ENCODE measurements around the gene TBC1D22A.
A peak's percentile ranks its signal among the peaks of the same experiment; 100 is the strongest.
"Not testable (repeated sequence)": the region's sequence is repeated elsewhere in the genome, so short reads cannot be mapped to it uniquely, and the experiment has no call there.

Gene TBC1D22A, protein sequence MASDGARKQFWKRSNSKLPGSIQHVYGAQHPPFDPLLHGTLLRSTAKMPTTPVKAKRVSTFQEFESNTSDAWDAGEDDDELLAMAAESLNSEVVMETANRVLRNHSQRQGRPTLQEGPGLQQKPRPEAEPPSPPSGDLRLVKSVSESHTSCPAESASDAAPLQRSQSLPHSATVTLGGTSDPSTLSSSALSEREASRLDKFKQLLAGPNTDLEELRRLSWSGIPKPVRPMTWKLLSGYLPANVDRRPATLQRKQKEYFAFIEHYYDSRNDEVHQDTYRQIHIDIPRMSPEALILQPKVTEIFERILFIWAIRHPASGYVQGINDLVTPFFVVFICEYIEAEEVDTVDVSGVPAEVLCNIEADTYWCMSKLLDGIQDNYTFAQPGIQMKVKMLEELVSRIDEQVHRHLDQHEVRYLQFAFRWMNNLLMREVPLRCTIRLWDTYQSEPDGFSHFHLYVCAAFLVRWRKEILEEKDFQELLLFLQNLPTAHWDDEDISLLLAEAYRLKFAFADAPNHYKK

DNA sequence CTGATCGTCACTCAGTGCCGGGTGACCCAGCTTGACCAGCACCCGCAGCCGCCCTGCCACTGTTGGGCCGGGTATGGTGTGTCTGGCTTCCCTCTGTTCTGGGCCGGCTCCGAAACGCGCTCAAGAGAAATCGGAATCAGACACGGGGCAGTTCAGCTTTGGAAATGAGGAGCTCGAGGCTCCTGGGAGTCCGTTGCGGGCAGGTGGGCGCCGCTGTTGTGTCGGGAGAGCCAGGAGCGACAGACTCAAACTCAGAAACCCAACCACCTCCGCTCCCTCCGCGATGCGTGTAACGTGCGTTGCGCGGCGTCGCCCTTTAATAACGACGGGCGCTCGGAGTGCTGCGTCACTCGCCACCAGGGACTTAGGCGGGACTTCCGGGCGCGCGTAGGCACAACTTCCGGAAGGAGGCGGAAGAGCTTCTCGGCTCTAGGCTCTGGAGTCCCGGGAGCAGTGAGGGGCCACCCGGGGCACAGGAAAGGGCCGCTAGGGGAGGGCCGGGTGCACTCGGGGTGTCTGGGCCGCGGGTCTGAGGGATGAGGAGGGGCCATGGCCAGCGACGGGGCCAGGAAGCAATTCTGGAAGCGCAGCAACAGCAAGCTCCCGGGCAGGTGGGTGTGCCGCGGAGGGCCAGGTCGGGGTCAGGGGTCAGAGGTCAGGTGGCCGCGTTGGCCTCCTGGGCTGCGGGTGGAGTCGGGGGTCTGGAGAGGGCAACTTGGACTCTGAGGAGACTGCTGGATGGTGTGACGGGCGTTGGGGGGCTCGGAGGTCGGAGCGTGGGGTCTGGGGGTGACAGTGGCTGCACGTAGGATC lies at the start of gene TBC1D22A:
TSS of gene TBC1D22A (plus strand) at position 413 of the 813 bp plus-strand sequence. CDS start at position 550, 137 bp downstream.
- peak; percentile 82 to 94 (median 89) for DNase-seq (ENCODE audit: low read depth in 2 of 3, low spot score in 2 of 3)

DNA sequence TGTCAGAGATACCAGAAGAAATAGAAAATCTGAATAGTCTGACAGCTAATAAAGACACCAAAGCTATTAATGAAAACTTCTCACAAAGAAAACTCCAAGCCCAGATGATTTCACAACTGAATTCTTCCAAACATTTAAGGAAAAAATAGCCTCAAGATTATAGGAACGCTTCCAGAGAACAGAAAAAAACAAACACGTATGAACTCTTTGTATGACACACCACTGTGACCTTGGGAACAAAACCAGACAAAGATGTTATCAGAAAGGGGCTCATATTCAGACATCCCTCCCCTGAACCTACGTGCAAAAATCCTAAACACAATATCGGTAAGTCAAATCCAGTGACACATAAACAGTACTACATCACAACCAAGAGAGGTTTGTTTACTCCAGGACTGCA lies 47.9 kb upstream of the TBC1D22A start:
- DNase-seq (ENCODE audit: low read depth in 2 of 3, low spot score in 2 of 3), result no peak

DNA sequence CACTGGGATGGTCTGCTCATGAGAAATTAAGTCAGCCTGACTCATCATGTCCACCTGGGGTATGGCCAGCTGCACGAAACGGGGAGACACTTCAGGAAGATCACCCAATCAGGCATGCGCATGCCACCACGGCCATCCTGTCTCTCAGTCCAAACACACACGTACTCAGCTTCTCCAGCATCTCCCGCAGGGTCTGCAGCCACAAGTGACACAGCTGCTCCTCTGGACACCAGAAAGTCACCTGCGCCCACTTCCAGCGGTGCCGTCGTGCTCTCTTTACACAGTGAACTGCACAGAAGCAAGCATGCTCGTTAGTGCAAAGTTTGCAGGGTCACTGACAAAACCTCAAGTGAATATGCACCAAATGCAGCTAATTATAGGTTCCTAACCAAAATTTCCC lies 42.5 kb upstream of the TBC1D22A start:
- DNase-seq (ENCODE audit: low read depth in 2 of 3, low spot score in 2 of 3), result no peak

DNA sequence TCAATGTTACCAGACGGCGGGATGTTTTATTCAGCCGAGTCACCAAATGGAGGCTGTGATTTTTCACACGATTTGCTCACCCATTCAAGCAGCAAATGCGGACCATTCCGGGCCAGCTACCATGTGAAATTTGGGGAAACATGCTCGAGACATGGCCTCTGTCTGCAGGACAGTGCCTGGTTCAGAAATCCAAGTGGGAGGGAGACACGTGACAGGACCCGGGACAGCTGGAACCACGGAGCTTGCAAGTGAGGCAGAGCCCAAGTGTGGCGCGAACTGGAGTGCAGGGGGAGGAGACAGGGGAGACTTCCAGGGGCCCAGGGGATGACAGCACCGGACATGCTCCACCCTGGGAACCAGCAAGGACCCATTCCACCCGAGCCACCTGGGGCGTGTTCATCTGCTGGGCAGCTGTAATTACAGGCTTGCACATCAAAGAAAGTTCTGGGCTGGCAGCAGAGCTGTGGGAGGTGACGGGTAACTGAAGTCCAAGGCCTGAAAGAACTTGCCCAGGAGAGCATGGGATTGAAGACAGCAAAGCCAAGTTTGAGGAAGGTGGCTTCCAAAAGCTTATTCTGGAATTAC lies 40.9 kb upstream of the TBC1D22A start:
- DNase-seq (ENCODE audit: low read depth in 2 of 3, low spot score in 2 of 3), result no peak

DNA sequence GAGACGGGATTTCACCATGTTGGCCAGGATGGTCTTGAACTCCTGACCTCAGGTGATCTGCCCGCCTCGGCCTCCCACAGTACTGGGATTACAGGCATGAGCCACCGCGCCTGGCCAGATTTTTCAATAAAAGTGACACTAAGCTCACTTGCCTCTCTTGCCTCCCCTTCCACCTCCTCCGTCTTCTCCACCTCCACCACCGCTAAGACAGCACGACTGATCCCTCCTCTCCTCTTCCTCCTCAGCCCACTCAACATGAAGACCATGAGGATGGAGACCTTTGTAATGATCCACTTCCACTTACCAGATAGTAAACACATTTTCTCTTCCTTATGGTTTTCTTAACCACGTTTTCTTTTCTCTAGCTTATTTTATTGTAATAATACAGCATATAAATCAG lies 38.6 kb upstream of the TBC1D22A start:
- DNase-seq (ENCODE audit: low read depth in 2 of 3, low spot score in 2 of 3), result no peak

DNA sequence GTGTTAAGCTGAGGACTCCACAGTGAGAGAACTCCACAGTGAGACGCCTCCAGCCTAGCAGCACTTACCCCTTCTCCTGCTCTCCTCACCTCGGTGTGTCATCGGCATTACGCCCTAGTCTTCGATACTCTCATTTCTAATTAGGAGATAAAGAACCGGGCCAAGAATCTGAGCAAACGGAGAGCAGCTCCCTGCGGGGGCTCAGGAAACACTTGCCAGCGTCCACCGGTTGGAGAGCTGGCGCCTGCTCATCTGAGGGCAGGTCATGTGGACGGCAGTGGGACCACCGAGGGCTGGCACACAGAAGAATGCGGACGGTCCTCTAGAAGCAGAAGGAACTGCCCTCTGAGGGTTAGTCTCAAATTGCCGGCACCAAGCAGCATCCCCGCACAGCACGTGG lies 37.4 kb upstream of the TBC1D22A start:
- no peak for DNase-seq (ENCODE audit: low read depth in 2 of 3, low spot score in 2 of 3)

DNA sequence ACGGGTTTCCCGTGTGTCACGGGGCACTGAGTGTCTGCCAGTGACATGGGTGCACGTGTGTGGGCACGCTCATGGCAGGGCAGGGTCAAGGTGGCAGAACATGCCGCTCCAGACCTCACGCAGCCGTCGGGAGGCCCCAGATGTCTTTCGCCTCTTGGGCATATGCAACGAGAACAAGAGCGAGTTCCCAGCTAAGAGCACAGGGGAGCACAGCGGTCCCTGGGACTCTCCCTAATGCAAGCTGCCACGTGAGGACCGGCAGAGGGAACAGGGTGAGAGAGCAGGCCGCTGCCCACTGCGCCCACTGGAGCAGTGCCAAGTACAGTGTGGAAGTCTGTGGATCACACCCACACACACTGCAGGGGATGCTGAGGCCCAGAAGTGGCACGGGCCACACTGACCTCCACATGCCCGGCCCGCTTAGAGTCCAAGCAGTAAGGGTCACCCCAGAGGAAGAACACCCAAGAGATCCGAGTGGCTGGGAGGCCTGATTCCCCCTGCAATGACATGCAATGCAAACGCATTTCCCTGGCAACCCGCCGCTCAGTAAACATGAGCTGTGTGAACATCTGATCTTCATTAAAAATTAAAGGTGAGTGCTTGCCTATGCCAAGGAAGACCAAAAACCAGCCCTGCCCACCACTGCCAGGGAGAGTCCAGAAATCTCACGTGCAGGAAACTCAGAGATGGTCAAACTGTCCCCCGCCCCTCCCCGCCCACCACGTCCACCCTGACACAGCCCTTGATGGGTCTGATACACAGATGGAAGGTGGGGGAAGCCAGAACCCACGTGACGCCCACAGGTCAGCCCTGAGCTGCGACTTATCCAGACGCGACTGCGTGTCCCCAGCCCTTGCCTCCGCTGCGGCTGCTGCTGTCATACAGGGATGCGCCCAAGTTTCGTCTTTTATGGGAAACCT lies 36.1 kb upstream of the TBC1D22A start:
- no peak for DNase-seq (ENCODE audit: low read depth in 2 of 3, low spot score in 2 of 3)

DNA sequence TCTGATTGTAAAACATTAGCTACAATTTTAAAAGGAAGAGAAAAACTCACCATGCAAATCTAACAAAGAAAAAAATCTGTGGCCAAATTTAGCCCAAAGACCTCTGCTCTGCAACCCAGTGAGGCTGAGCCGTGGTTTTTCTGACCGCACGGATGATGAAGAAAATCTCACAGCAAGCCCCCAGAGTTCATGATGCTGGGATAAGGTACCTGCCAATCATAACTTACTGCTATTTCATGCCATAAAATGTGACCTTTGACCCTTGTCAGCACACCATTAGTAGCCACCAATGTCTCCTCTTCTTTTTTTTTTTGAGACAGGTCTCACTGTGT lies 35.5 kb upstream of the TBC1D22A start:
- no peak for DNase-seq (ENCODE audit: low read depth in 2 of 3, low spot score in 2 of 3)

DNA sequence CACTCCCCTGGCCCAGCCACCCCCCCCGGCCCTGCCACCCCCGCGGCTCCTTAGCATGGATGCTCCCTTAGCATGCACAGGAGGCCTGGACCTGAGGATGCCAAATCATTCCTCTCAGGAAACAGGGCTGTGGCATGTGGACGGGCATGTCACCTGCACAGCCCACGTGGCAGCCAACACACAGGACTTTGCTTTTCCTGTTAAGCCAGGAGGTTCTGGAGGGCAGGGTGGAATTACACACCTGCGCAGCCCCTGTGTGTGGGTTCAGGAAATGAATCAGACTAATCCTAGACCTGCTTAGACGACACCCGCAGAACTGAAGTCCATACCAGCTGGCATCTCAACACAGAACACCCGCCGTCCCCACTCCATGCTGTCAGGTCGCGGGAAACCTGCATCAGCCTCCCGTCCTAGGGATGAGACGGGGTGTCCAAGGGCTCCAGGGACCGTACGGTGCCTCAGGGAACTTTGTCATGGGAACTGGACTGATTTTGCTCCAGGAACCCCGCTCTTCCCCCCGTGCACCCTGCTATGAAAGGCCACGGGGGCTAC lies 34.6 kb upstream of the TBC1D22A start:
- DNase-seq (ENCODE audit: low read depth in 2 of 3, low spot score in 2 of 3), result no peak

DNA sequence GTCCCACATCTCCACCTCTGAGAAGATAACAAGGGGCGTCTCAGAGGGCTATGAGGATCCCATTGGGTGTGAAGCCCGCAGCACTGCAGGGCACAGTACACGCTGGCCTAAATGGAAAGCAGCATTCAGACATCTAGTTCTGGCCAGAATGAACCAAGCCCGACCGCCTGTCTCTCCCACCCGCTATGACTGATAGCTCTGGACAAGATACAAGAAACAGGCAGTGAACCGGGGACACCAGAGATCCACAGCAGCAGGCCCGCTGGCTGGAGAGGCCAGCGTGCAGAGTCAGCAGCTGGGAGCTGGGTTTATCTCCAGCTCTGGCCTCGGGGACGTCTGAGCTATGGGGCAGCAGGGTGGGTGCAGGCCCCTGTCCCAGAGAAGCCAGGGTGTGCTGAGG lies 34.0 kb upstream of the TBC1D22A start:
- no peak for DNase-seq (ENCODE audit: low read depth in 2 of 3, low spot score in 2 of 3)

DNA sequence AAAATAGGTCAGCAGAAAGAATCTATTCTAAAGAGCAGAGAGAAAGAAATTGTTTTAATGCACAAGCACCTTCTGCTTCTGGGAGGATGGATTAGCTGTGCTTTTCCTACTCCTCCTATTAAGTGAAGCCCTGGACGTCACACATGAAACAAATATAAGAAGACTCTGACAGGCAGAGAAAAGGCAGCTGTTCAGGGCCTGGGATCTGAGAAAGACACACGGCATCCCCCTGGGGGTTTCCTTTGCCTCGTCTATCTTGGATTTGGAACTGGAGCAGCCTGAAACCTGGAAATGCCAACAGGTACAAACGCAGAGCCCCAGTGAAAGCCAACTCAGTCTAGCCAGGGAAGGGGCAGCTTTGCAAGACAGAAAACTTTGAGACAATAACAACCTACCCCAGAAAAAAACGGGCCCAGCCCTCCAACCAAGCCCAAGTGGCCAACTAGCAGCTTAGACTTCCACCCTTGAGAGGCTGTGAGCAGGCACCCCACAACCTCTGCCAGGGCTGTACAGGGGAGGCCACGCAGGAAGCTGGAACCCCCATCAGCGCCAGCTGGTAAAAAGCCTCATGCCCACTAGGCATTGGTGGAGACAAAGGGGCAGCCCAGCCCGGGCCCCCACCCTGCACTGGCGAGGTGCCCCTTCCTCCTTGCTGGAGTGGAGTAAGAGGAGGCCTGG lies 31.7 kb upstream of the TBC1D22A start:
- no peak for DNase-seq (ENCODE audit: low read depth in 2 of 3, low spot score in 2 of 3)

DNA sequence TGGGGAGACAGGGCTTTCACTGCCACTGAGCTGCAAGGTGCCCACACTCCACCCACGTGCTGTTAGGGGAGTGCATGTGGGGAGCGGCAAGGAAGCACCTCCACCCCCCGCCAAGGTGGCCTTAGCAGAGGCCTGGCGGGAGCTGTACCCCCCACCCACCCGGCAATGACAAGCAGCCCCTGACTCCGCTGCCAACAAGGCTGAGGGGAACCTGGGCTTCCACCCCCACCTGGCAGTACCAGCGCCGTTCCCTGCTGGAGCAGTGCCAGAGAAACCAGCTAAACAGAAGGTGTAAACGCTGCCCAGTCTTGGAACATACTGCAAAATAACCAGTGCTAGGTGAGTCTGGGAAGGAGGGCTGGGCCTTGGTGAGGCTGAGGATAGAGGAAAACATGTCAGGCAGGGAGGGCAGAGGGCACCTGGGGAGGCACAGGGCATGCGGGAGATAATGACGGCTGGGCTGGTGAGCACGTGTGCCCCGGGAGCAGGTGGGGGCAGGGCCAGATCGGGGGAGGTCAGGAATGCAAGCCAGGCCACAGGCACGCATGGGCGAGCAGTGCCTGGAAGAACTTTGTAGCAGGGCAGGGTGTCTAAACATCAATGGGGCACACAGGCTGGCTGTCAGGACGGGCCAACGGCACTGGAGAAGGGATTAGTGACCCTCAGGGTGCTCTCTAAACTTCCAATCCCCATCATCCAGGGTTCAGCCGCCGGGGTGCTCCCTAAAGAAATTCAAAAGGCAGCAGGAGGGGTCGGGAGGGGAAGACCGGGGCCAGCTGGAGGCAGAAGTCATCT lies 31.0 kb upstream of the TBC1D22A start:
- DNase-seq (ENCODE audit: low read depth in 2 of 3, low spot score in 2 of 3), result no peak

DNA sequence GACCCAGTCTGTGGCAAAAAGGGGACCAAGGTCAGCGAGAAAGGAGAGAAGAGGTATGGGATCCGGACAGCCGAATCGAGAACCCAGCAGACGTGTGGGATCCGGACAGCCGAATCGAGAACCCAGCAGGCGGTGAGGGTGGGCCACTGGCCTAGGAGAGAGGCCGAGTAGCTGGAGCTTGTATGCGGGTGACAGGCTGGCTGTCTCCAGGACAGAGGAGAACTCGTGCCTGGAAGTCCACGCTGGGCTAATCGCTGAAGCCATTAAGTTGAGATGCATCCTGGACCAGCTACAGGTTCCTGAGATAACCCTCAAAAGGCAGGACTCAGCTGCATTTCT lies 30.4 kb upstream of the TBC1D22A start:
- no peak for DNase-seq (ENCODE audit: low read depth in 2 of 3, low spot score in 2 of 3)

DNA sequence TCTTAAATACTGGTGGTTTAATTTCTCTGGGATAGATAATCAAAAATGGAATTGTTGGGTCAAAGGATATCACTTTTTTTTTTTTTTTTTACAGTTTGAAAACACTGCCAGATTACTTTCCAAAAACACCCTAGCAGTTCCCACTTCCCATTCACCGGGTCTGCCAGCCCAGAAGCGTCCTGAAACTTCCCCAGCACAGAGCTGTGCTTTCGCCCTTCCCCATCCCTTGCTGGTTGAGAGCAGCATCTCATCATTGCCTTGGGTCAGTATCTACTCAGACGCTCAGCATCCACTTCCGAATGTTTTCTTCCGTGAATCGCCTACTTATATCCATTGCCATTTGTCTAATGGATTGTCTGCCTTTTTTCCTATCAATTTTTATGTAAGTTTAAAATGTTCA lies 29.9 kb upstream of the TBC1D22A start:
- no peak for DNase-seq (ENCODE audit: low read depth in 2 of 3, low spot score in 2 of 3)

DNA sequence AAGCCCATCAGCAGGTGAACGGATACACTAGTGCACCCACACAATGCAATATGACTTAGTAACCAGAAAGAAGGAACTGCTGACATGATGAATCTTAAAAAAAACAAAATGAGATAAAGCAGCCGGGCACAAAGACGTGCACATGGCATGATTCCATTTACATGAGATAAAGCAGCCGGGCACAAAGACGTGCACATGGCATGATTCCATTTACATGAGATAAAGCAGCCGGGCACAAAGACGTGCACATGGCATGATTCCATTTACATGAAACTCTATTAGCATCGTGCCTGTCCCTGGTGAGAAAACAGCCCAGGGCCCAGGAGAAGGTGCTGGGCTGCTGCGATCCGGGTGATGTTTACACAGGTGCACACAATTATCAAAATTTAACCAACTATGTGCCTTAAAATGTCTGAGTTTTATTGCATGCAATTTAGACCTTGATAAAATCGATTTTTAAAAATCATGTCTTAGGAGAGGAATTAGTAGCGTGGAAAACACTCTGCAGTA lies 28.2 kb upstream of the TBC1D22A start:
- DNase-seq (ENCODE audit: low read depth in 2 of 3, low spot score in 2 of 3), result not testable (repeated sequence)

DNA sequence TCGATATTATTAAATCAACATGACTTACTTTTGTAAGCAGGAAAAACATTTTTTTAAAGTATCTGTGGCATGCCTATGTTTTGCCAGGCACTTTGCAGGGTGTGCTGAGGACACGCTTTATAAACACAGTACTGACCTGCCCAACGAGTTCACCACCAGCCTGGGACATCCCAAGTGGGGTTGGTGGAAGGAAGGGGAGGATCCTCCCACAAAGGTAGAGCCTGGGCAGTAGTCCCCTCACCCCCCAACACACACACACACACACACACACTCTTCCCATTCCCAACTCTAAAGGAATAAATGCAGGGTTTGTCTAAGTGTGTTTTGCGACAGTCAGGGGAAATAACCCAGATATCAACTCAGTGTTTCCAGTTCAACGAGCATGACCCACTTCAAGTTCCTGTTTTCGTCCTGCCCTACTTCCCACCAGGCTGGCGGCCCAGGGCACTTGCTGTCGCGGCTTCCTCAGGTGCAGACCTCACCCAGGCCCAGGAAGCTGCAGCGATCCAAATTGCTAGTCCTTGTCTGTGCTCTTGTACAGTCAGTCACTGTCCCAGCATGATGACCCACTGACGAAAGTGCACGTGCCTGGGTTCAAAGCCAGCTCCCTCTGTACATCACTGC lies 27.5 kb upstream of the TBC1D22A start:
- peak in 1 of 3 experiments; percentile 17 for DNase-seq (ENCODE audit: low read depth in 2 of 3, low spot score in 2 of 3)

DNA sequence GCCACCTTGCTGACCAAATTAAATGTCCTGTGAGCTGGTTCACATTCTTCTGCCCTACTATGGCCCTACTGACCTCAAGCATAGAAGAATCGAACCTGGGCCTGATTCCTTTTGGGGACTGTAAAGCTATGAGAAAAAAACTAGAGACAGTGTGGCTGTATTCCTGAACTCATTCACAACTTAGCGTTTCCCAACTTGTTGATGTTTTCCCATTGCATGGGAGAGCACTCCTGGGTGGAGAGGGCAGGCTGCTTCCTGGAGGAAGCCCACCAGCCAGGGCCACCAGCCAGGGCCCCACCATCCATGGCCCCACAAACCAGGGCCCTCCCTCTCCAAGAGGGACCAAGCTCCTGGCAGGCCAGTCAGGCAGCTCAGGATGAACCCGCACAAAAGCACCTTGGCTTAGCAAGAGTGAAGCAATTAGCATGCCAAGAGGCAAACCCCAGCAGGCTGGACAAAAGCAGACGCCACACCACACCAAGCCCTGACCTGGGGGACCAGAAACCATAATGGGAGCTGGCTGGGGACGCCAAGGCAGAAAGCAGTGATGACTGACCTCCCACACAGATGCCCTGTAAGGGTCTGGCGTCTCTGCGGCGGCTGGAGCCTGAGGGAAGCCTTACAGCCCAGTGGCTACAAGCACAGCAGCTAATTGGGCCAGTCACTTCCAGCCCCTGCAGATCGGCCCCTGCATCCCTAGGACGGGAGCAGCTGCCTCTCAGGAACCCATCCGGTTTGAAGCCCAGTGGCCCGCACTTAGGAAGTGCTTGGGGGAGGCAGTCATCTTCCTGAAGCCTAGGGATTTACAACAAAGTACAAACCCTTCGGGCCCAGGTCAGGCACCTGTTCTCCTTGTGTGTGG lies 26.5 kb upstream of the TBC1D22A start:
- DNase-seq (ENCODE audit: low read depth in 2 of 3, low spot score in 2 of 3), result no peak

DNA sequence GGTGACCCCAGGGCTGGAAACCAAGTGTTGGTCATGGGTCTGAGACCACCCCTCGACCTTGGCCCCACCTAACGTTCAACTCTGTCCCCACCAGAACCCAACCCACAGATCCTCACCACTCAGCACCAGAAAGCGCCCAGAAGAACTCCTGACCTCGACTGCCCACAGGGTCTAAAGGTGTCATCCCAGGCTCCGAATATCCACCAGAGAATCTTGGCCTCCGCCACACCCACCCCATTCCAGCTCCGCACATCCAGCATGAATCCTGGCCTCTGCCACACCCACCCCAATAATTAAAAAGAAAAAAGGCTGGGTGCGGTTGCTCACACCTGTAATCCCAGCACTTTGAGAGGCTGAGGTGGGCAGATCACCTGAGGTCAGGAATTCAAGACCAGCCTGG lies 25.7 kb upstream of the TBC1D22A start:
- no peak for DNase-seq (ENCODE audit: low read depth in 2 of 3, low spot score in 2 of 3)

All from activated CD8-positive, alpha-beta memory T cell treated with anti-CD3 and anti-CD28 coated beads for 48 hours (primary cell).